GM23338 (cell line): Measurements from ENCODE around the gene PRDM10.
"Not testable (repeated sequence)": the region's sequence is repeated elsewhere in the genome, so short reads cannot be mapped to it uniquely, and the experiment has no call there.

ENCODE experiments used
- CTCF ChIP-seq, 2 experiments: fragments of 200-600 bp in 1 of 2; sonication (generic) in 1 of 2; conservative IDR thresholded peaks; 2 replicates each; pipeline versions ENCODE4 v1.5.1 to v1.6.1; 2016 to 2017; ENCODE audit warnings: antibody characterized with exemption in 2 of 2, low read depth in 2 of 2, mild to moderate bottlenecking in 2 of 2, moderate library complexity in 1 of 2
- REST ChIP-seq: IDR thresholded peaks from one replicate; pipeline ENCODE4 v1.6.1; 2018; ENCODE audit warnings: antibody characterized with exemption; ENCODE audit not compliant: unreplicated experiment

GRCh38 chr11:130021606-130022005 is 19.0 kb upstream of the PRDM10 start:
- not testable (repeated sequence) for TF ChIP-seq CTCF (conservative IDR thresholded peaks at IDR 0.05; ENCODE audit: low read depth in 2 of 2); REST
